Caco-2 (cell line): ENCODE measurements around the gene SLC25A21. TPM values are rescaled to one million over a fixed set of nuclear protein-coding genes. Genes with fewer than 3 reads are reported as not detected.

Source experiments
- BruUV-seq: library from RNA; stranded (reverse); fragments of 400-500 nt; replicated peaks from 2 replicates; lab custom pipeline; 2021; lab: Mats Ljungman, UMichigan
- CTCF ChIA-PET: fragments of 300-600 bp; sonication (Branson Sonifier 250); formaldehyde crosslinking; loops from one replicate; lab custom pipeline; 2022; ENCODE audit warnings: antibody characterized with exemption; lab: Charles Lee
- POLR2A ChIA-PET: fragments of 300-600 bp; sonication (Branson Sonifier 250); formaldehyde crosslinking; loops from one replicate; lab custom pipeline; 2022; ENCODE audit warnings: antibody characterized with exemption; lab: Charles Lee
- DNase-seq, 2 experiments: peaks; one replicate each; pipeline versions ENCODE4 v3.0.0 to v3.0.0-alpha.2; 2020 to 2022
- H3K27me3 ChIP-seq: replicated peaks from 2 replicates; pipeline ENCODE4 v1.6.0; 2011; ENCODE audit warnings: low read length; ENCODE audit not compliant: control insufficient read depth, insufficient read depth
- H3K36me3 ChIP-seq: 2 replicates; pipeline ENCODE4 v1.5.1; 2011; ENCODE audit warnings: low read length; ENCODE audit not compliant: control insufficient read depth, insufficient read depth
- H3K4me1 ChIP-seq: fragments of 250-450 bp; sonication (Bioruptor Pico); 2 replicates; pipeline ENCODE4 v1.5.1; 2020; ENCODE audit warnings: mild to moderate bottlenecking
- H3K4me3 ChIP-seq: 2 replicates; pipeline ENCODE4 v1.5.1; 2011; ENCODE audit warnings: low read depth, mild to moderate bottlenecking, control low read depth, low read length
- H3K9me3 ChIP-seq: fragments of 250-450 bp; sonication (Bioruptor Pico); 2 replicates; pipeline ENCODE4 v1.5.1; 2020; ENCODE audit warnings: mild to moderate bottlenecking, moderate library complexity
- H3K27ac Mint-ChIP-seq: one replicate; pipeline ENCODE4 v1.8.0; 2022; ENCODE audit warnings: mixed read lengths; ENCODE audit not compliant: unreplicated experiment
- H3K27me3 Mint-ChIP-seq: one replicate; pipeline ENCODE4 v1.8.0; 2022; ENCODE audit warnings: mixed read lengths; ENCODE audit not compliant: insufficient read depth, unreplicated experiment
- H3K36me3 Mint-ChIP-seq: one replicate; pipeline ENCODE4 v1.8.0; 2022; ENCODE audit warnings: mild to moderate bottlenecking, mixed read lengths; ENCODE audit not compliant: insufficient read depth, unreplicated experiment
- H3K4me1 Mint-ChIP-seq: one replicate; pipeline ENCODE4 v1.8.0; 2022; ENCODE audit warnings: low read depth, mixed read lengths; ENCODE audit not compliant: unreplicated experiment
- H3K4me3 Mint-ChIP-seq: one replicate; pipeline ENCODE4 v1.8.0; 2022; ENCODE audit warnings: mild to moderate bottlenecking, moderate library complexity, mixed read lengths; ENCODE audit not compliant: unreplicated experiment
- H3K9me3 Mint-ChIP-seq: one replicate; pipeline ENCODE4 v1.8.0; 2022; ENCODE audit warnings: mixed read lengths; ENCODE audit not compliant: unreplicated experiment
- CTCF ChIP-seq, 2 experiments: fragments of 200-600 bp in 1 of 2; IDR thresholded peaks; 1 replicate in 1 of 2; 2 replicates in 1 of 2; pipeline versions ENCODE4 v1.5.1 to v1.8.0; 2011 to 2022; ENCODE audit warnings: antibody characterized with exemption in 1 of 2, control low read depth in 1 of 2, inconsistent platforms in 1 of 2, low read depth in 1 of 2, low read length in 1 of 2, mild to moderate bottlenecking in 1 of 2, moderate library complexity in 1 of 2; ENCODE audit not compliant: insufficient read depth in 1 of 2, severe bottlenecking in 1 of 2, unreplicated experiment in 1 of 2
- intact Hi-C: fragments of 100-400 bp; cut with micrococcal nuclease; formaldehyde crosslinking; loops from one replicate; pipeline ENCODE4 v1.10.0; 2022; ENCODE audit not compliant: unreplicated experiment
- total RNA-seq: library from RNA; stranded (reverse); gene quantifications from 2 replicates; pipeline ENCODE4 v1.2.3, GENCODE V29; 2022

Gene SLC25A21
- total RNA-seq, 1 experiment from 2014 or later, result 3.2 TPM

DNA sequence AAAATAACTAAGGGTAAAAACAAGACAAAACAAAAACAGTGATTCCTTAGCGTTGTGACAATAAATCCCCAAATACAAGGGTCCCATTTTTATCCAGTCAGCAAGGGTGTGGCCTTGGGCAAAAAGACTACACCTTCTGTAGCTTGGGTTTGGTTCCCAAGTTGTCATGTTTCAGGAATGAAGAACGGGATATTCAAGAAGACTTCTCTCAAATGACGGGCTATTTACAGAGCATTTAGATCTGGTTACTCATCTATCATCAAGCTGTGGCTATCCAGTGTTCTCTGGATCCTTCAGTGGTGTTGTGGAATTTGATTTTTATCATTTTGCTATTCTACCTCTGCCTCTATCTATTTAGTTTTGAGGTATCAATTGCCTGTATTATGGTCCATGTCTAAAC is 219.7 kb downstream of the SLC25A21 start:
- ChIA-PET POLR2A (no interaction called here), CTCF (interaction anchor here (0.9 kb wide), 1 partner anchor 304 kb away, joined by 3 read pairs; no protein-coding TSS in a partner anchor)
- no peak for TF ChIP-seq CTCF (IDR thresholded peaks at IDR 0.05; ENCODE audit: insufficient read depth in 1 of 2, low read depth in 1 of 2, low read length in 1 of 2, severe bottlenecking in 1 of 2, unreplicated experiment in 1 of 2)
- no peaks in the 10 kb centered on the region for H3K36me3 ChIP-seq
- no TSS peak for BruUV-seq
- Mint-ChIP-seq H3K36me3 (peaks cover 5% of the 10 kb centered on the region), H3K27ac (no peak overlapping the region), H3K4me1 (peaks cover 19% of the 10 kb centered on the region), H3K4me3 (no peak overlapping the region), H3K27me3 (no peaks in the 10 kb centered on the region), H3K9me3 (no peaks in the 10 kb centered on the region)
- no peak overlapping the region for H3K4me3 ChIP-seq
- peak in 1 of 2 experiments; percentile 34 for DNase-seq
- peaks cover 43% of the 10 kb centered on the region for H3K4me1 ChIP-seq
- no peaks in the 10 kb centered on the region for H3K9me3 ChIP-seq
- no peaks in the 10 kb centered on the region for H3K27me3 ChIP-seq
- intact Hi-C loops, result loop anchor here (10.0 kb wide), 1 partner anchor 282 kb away; no protein-coding TSS in a partner anchor

- ChIA-PET CTCF (interaction anchor here (1.3 kb wide), 1 partner anchor 9 kb away, joined by 4 read pairs; no protein-coding TSS in a partner anchor), POLR2A (no interaction called here)
- Mint-ChIP-seq H3K4me1 (peaks cover 19% of the 10 kb centered on the region), H3K36me3 (peaks cover 5% of the 10 kb centered on the region), H3K27me3 (no peaks in the 10 kb centered on the region), H3K27ac (no peak overlapping the region), H3K9me3 (no peaks in the 10 kb centered on the region), H3K4me3 (no peak overlapping the region)
- no peaks in the 10 kb centered on the region for H3K9me3 ChIP-seq
- no TSS peak for BruUV-seq
- TF ChIP-seq CTCF (IDR thresholded peaks at IDR 0.05; ENCODE audit: insufficient read depth in 1 of 2, low read depth in 1 of 2, low read length in 1 of 2, severe bottlenecking in 1 of 2, unreplicated experiment in 1 of 2), result no peak
- H3K4me1 ChIP-seq, result peaks cover 38% of the 10 kb centered on the region
- no peaks in the 10 kb centered on the region for H3K27me3 ChIP-seq
- intact Hi-C loops, result loop anchor here (10.0 kb wide), 1 partner anchor 283 kb away; no protein-coding TSS in a partner anchor
- no peak for DNase-seq
- no peaks in the 10 kb centered on the region for H3K36me3 ChIP-seq
- no peak overlapping the region for H3K4me3 ChIP-seq
Measured at GRCh38 chr14:36951380-36951911, 221.0 kb downstream of the SLC25A21 start.

GRCh38 chr14:36950812-36951211 is 221.6 kb downstream of the SLC25A21 start:
- no peak overlapping the region for H3K27ac Mint-ChIP-seq
- intact Hi-C loops, result loop anchor here (10.0 kb wide), 1 partner anchor 284 kb away; no protein-coding TSS in a partner anchor
- no peaks in the 10 kb centered on the region for H3K9me3 Mint-ChIP-seq
- no peaks in the 10 kb centered on the region for H3K27me3 Mint-ChIP-seq
- peaks cover 31% of the 10 kb centered on the region for H3K4me1 ChIP-seq
- no peak overlapping the region for H3K4me3 ChIP-seq
- no peaks in the 10 kb centered on the region for H3K36me3 ChIP-seq
- H3K27me3 ChIP-seq, result no peaks in the 10 kb centered on the region
- peaks cover 19% of the 10 kb centered on the region for H3K4me1 Mint-ChIP-seq
- no peak for TF ChIP-seq CTCF (IDR thresholded peaks at IDR 0.05; ENCODE audit: insufficient read depth in 1 of 2, low read depth in 1 of 2, low read length in 1 of 2, severe bottlenecking in 1 of 2, unreplicated experiment in 1 of 2)
- DNase-seq, result no peak
- ChIA-PET POLR2A (no interaction called here), CTCF (interaction anchor here (1.3 kb wide), 1 partner anchor 9 kb away, joined by 4 read pairs; no protein-coding TSS in a partner anchor)
- no peak overlapping the region for H3K4me3 Mint-ChIP-seq
- peaks cover 5% of the 10 kb centered on the region for H3K36me3 Mint-ChIP-seq
- no TSS peak for BruUV-seq
- H3K9me3 ChIP-seq, result no peaks in the 10 kb centered on the region
